Neural cell (in vitro differentiated cells): ENCODE data around the gene ANAPC2. TPM values are rescaled to one million over a fixed set of nuclear protein-coding genes. Genes with fewer than 3 reads are reported as not detected.

Experiments
- H2AFZ ChIP-seq: fragments of 200-600, 300-800 bp; sonication (generic), shearing (Covaris generic); 2 replicates; pipeline ENCODE4 v1.6.0; 2014; ENCODE audit warnings: low read depth, mild to moderate bottlenecking, antibody characterized with exemption, low read length, moderate library complexity
- H3F3A ChIP-seq: fragments of 200-600 bp; shearing (Covaris generic); 2 replicates; pipeline ENCODE4 v1.6.1; 2016; ENCODE audit warnings: mild to moderate bottlenecking, moderate library complexity, mixed read lengths, antibody characterized with exemption, low read length; ENCODE audit not compliant: insufficient read depth, poor library complexity, severe bottlenecking
- H3K27ac ChIP-seq: fragments of 200-600, 300-800 bp; sonication (generic), shearing (Covaris generic); 2 replicates; pipeline ENCODE4 v1.5.1; 2014; ENCODE audit warnings: mild to moderate bottlenecking, low read length, moderate library complexity
- H3K27me3 ChIP-seq: fragments of 300-800, 200-600 bp; sonication (generic), shearing (Covaris generic); 2 replicates; pipeline ENCODE4 v1.6.0; 2014; ENCODE audit warnings: mild to moderate bottlenecking, low read depth, low read length, moderate library complexity; ENCODE audit not compliant: insufficient read depth
- H3K36me3 ChIP-seq: fragments of 300-800, 200-600 bp; sonication (generic), shearing (Covaris generic); 2 replicates; pipeline ENCODE4 v1.5.1; 2014; ENCODE audit warnings: mild to moderate bottlenecking, antibody characterized with exemption, low read length, moderate library complexity; ENCODE audit not compliant: insufficient read depth
- H3K4me2 ChIP-seq: fragments of 300-800, 200-600 bp; sonication (generic), shearing (Covaris generic); 2 replicates; pipeline ENCODE4 v1.6.0; 2014; ENCODE audit warnings: mild to moderate bottlenecking, low read length
- H3K4me3 ChIP-seq: fragments of 300-800, 200-600 bp; sonication (generic), shearing (Covaris generic); 2 replicates; pipeline ENCODE4 v1.5.1; 2014; ENCODE audit warnings: mild to moderate bottlenecking, low read length, moderate library complexity
- H3K79me2 ChIP-seq: fragments of 200-600 bp; shearing (Covaris generic); replicated peaks from 2 replicates; pipeline ENCODE4 v1.6.0; 2014; ENCODE audit warnings: mild to moderate bottlenecking, low read length, moderate library complexity; ENCODE audit not compliant: insufficient read depth
- H3K9ac ChIP-seq: fragments of 300-800, 200-600 bp; sonication (generic), shearing (Covaris generic); 2 replicates; pipeline ENCODE4 v1.6.1; 2016; ENCODE audit warnings: mild to moderate bottlenecking, low read length, mixed read lengths
- H3K9me2 ChIP-seq: fragments of 200-600 bp; shearing (Covaris generic); 2 replicates; pipeline ENCODE4 v1.6.1; 2016; ENCODE audit warnings: mild to moderate bottlenecking, low read length, mixed read lengths; ENCODE audit not compliant: insufficient read depth
- H3K9me3 ChIP-seq: fragments of 200-600, 300-800 bp; sonication (generic), shearing (Covaris generic); 2 replicates; pipeline ENCODE4 v1.6.1; 2016; ENCODE audit warnings: mild to moderate bottlenecking, mixed run types, low read length, moderate library complexity, mixed read lengths
- H4K20me1 ChIP-seq: fragments of 200-600 bp; shearing (Covaris generic); 2 replicates; pipeline ENCODE4 v1.6.1; 2016; ENCODE audit warnings: mild to moderate bottlenecking, mixed run types; ENCODE audit not compliant: insufficient read depth
- CTCF ChIP-seq: fragments of 450-650 bp; IDR thresholded peaks from 2 replicates; pipeline ENCODE4 v1.5.1; 2014; ENCODE audit warnings: antibody characterized with exemption, mild to moderate bottlenecking, moderate library complexity; ENCODE audit not compliant: poor library complexity, severe bottlenecking
- EP300 ChIP-seq: fragments of 450-650 bp; conservative IDR thresholded peaks from 2 replicates; pipeline ENCODE4 v1.6.1; 2014; ENCODE audit warnings: antibody characterized with exemption, mild to moderate bottlenecking, moderate library complexity; ENCODE audit not compliant: poor library complexity, severe bottlenecking
- EZH2 ChIP-seq: fragments of 200-600, 300-800 bp; shearing (Covaris generic), sonication (generic); IDR thresholded peaks from 2 replicates; pipeline ENCODE4 v1.6.1; 2014; ENCODE audit warnings: antibody characterized with exemption, low read length, borderline replicate concordance, mild to moderate bottlenecking; ENCODE audit not compliant: insufficient read depth, poor library complexity, severe bottlenecking
- MXI1 ChIP-seq: fragments of 450-650 bp; conservative IDR thresholded peaks from 2 replicates; pipeline ENCODE4 v1.6.1; 2014; ENCODE audit warnings: antibody characterized with exemption, mild to moderate bottlenecking; ENCODE audit not compliant: poor library complexity, severe bottlenecking
- POLR2AphosphoS5 ChIP-seq: IDR thresholded peaks from 2 replicates; pipeline ENCODE4 v1.6.1; 2012
- RAD21 ChIP-seq: fragments of 450-650 bp; conservative IDR thresholded peaks from 2 replicates; pipeline ENCODE4 v1.6.1; 2014; ENCODE audit warnings: antibody characterized with exemption, mild to moderate bottlenecking, moderate library complexity
- REST ChIP-seq: IDR thresholded peaks from 2 replicates; pipeline ENCODE4 v1.6.1; 2012; ENCODE audit warnings: borderline replicate concordance
- SMC3 ChIP-seq: fragments of 450-650 bp; conservative IDR thresholded peaks from 2 replicates; pipeline ENCODE4 v1.6.1; 2014; ENCODE audit warnings: antibody characterized with exemption, mild to moderate bottlenecking, moderate library complexity; ENCODE audit not compliant: poor library complexity
- TAF1 ChIP-seq: IDR thresholded peaks from 2 replicates; pipeline ENCODE4 v1.6.1; 2012; ENCODE audit warnings: low read depth
- polyA plus RNA-seq: library from polyadenylated mRNA; depleted of rRNA; stranded (reverse); fragments of >200 nt; gene quantifications from 2 replicates; pipeline ENCODE4 v1.2.3, GENCODE V29; 2014

Gene ANAPC2
- polyA plus RNA-seq, 1 donor from 2014 or later, result 38.1 TPM

- H3K9me2 ChIP-seq, result no peaks in the 10 kb centered on the region
- no peaks in the 10 kb centered on the region for H3K27me3 ChIP-seq
- H3K4me2 ChIP-seq, result no peak overlapping the region
- H3K36me3 ChIP-seq, result no peaks in the 10 kb centered on the region
- no peak overlapping the region for H3K9ac ChIP-seq
- no peaks in the 10 kb centered on the region for H3F3A ChIP-seq
- H3K9me3 ChIP-seq, result no peaks in the 10 kb centered on the region
- H3K4me3 ChIP-seq, result no peak overlapping the region
- H3K27ac ChIP-seq, result no peak overlapping the region
- no peak overlapping the region for H2AFZ ChIP-seq
- TF ChIP-seq EP300 (no peak), EZH2 (no peak), TAF1 (no peak), RAD21 (peak; percentile 58), MXI1 (no peak), CTCF (peak; percentile 82), REST (no peak), POLR2AphosphoS5 (no peak), SMC3 (peak; percentile 66)
- no peaks in the 10 kb centered on the region for H3K79me2 ChIP-seq
- H4K20me1 ChIP-seq, result no peaks in the 10 kb centered on the region
Measured at GRCh38 chr9:137236238-137236935, 48.0 kb upstream of the ANAPC2 start.

- TF ChIP-seq CTCF, result no peak
- no peak for TF ChIP-seq POLR2AphosphoS5
- TF ChIP-seq EP300, result no peak
- TF ChIP-seq SMC3, result no peak
- TF ChIP-seq MXI1, result no peak
- TF ChIP-seq RAD21, result no peak
- no peak for TF ChIP-seq REST
- no peak for TF ChIP-seq TAF1
- TF ChIP-seq EZH2, result no peak
- H3K9me3 ChIP-seq, result no peaks in the 10 kb centered on the region
- H3K9ac ChIP-seq, result no peak overlapping the region
- no peaks in the 10 kb centered on the region for H3K27me3 ChIP-seq
- H3K4me3 ChIP-seq, result no peak overlapping the region
- no peaks in the 10 kb centered on the region for H3F3A ChIP-seq
- H3K36me3 ChIP-seq, result no peaks in the 10 kb centered on the region
- H2AFZ ChIP-seq, result no peak overlapping the region
- no peak overlapping the region for H3K4me2 ChIP-seq
- H4K20me1 ChIP-seq, result no peaks in the 10 kb centered on the region
- H3K27ac ChIP-seq, result no peak overlapping the region
- H3K9me2 ChIP-seq, result no peaks in the 10 kb centered on the region
- no peaks in the 10 kb centered on the region for H3K79me2 ChIP-seq
Measured at GRCh38 chr9:137235424-137236237, 47.3 kb upstream of the ANAPC2 start.
